ENCODE data around the gene ADGRB2. TPM values are rescaled to one million over a fixed set of nuclear protein-coding genes. Genes with fewer than 3 reads are reported as not detected.
A peak's percentile ranks its signal among the peaks of the same experiment; 100 is the strongest.

The ADGRB2 gene
- total RNA-seq, 1 donor from 2014 or later, result 15.8 TPM

GRCh38 chr1:31685795-31686194, 78.3 kb downstream of the ADGRB2 start:
- H3K4me1 Mint-ChIP-seq (ENCODE audit: low read depth, unreplicated experiment), result peaks cover 17% of the 10 kb centered on the region
- no peak for TF ChIP-seq CTCF (IDR thresholded peaks at IDR 0.05; ENCODE audit: partially characterized antibody, unreplicated experiment)
- peaks cover 4% of the 10 kb centered on the region for H3K27me3 Mint-ChIP-seq (ENCODE audit: unreplicated experiment)
- no peak for DNase-seq
- H3K9me3 Mint-ChIP-seq (ENCODE audit: unreplicated experiment), result peaks cover 3% of the 10 kb centered on the region
- no peak overlapping the region for H3K4me3 Mint-ChIP-seq (ENCODE audit: unreplicated experiment)
- H3K27ac Mint-ChIP-seq (ENCODE audit: unreplicated experiment), result no peak overlapping the region
- H3K36me3 Mint-ChIP-seq (ENCODE audit: unreplicated experiment), result no peaks in the 10 kb centered on the region

GRCh38 chr1:31683997-31684396, 80.1 kb downstream of the ADGRB2 start:
- H3K27ac Mint-ChIP-seq (ENCODE audit: unreplicated experiment), result no peak overlapping the region
- H3K9me3 Mint-ChIP-seq (ENCODE audit: unreplicated experiment), result peaks cover 3% of the 10 kb centered on the region
- no peak for DNase-seq
- peak; percentile 70 for TF ChIP-seq CTCF (IDR thresholded peaks at IDR 0.05; ENCODE audit: partially characterized antibody, unreplicated experiment)
- peaks cover 10% of the 10 kb centered on the region for H3K4me1 Mint-ChIP-seq (ENCODE audit: low read depth, unreplicated experiment)
- peaks cover 5% of the 10 kb centered on the region for H3K27me3 Mint-ChIP-seq (ENCODE audit: unreplicated experiment)
- H3K4me3 Mint-ChIP-seq (ENCODE audit: unreplicated experiment), result no peak overlapping the region
- no peaks in the 10 kb centered on the region for H3K36me3 Mint-ChIP-seq (ENCODE audit: unreplicated experiment)

- Mint-ChIP-seq H3K4me1 (ENCODE audit: low read depth, unreplicated experiment) (peaks cover 9% of the 10 kb centered on the region), H3K36me3 (ENCODE audit: unreplicated experiment) (no peaks in the 10 kb centered on the region), H3K4me3 (ENCODE audit: unreplicated experiment) (no peak overlapping the region), H3K27ac (ENCODE audit: unreplicated experiment) (no peak overlapping the region), H3K9me3 (ENCODE audit: unreplicated experiment) (peaks cover 3% of the 10 kb centered on the region), H3K27me3 (ENCODE audit: unreplicated experiment) (peaks cover 5% of the 10 kb centered on the region)
- TF ChIP-seq CTCF (IDR thresholded peaks at IDR 0.05; ENCODE audit: partially characterized antibody, unreplicated experiment), result no peak
- DNase-seq, result no peak
Observed at GRCh38 chr1:31681415-31681814, 82.7 kb downstream of the ADGRB2 start.

GRCh38 chr1:31679676-31680230, 84.4 kb downstream of the ADGRB2 start:
- TF ChIP-seq CTCF (IDR thresholded peaks at IDR 0.05; ENCODE audit: partially characterized antibody, unreplicated experiment), result no peak
- DNase-seq, result no peak
- Mint-ChIP-seq H3K4me3 (ENCODE audit: unreplicated experiment) (no peak overlapping the region), H3K4me1 (ENCODE audit: low read depth, unreplicated experiment) (peaks cover 12% of the 10 kb centered on the region), H3K36me3 (ENCODE audit: unreplicated experiment) (no peaks in the 10 kb centered on the region), H3K9me3 (ENCODE audit: unreplicated experiment) (peaks cover 4% of the 10 kb centered on the region), H3K27ac (ENCODE audit: unreplicated experiment) (no peak overlapping the region), H3K27me3 (ENCODE audit: unreplicated experiment) (peaks cover 5% of the 10 kb centered on the region)

- TF ChIP-seq CTCF (IDR thresholded peaks at IDR 0.05; ENCODE audit: partially characterized antibody, unreplicated experiment), result no peak
- no peak overlapping the region for H3K4me3 Mint-ChIP-seq (ENCODE audit: unreplicated experiment)
- no peak for DNase-seq
- H3K36me3 Mint-ChIP-seq (ENCODE audit: unreplicated experiment), result no peaks in the 10 kb centered on the region
- peaks cover 6% of the 10 kb centered on the region for H3K9me3 Mint-ChIP-seq (ENCODE audit: unreplicated experiment)
- no peak overlapping the region for H3K27ac Mint-ChIP-seq (ENCODE audit: unreplicated experiment)
- H3K4me1 Mint-ChIP-seq (ENCODE audit: low read depth, unreplicated experiment), result peaks cover 17% of the 10 kb centered on the region
- peaks cover 5% of the 10 kb centered on the region for H3K27me3 Mint-ChIP-seq (ENCODE audit: unreplicated experiment)
Observed at GRCh38 chr1:31679091-31679490, 85.0 kb downstream of the ADGRB2 start.

Measured in glutamatergic neuron (in vitro differentiated cells).